Measurements from ENCODE around the gene ARHGAP18.

The ARHGAP18 gene

DNA sequence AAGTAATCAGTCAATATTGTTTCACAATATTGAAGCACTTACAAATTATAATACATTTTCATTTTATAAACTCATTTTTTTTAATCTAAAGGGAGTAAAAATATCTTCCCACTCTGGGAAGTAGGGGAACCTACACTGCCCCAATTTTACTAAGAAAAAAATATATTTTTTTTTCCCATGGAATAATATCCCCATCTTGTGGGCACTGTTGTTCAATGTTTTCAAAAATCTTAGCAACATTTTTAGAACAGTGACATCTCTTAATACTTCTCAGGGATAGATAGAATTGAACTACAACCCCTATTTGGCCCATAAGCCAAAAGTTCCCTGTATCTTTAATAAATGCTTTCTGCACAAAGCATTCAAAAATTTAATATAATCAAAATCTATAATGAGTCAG lies 42.9 kb downstream of the ARHGAP18 start:
- no peak for DNase-seq

GRCh38 chr6:129665555-129665954 lies 44.4 kb downstream of the ARHGAP18 start:
- no peak for DNase-seq

- no peak for DNase-seq
These were observed 46.4 kb downstream of the ARHGAP18 start for GRCh38 chr6:129663531-129663930.

GRCh38 chr6:129662980-129663431 lies 47.0 kb downstream of the ARHGAP18 start:
- peak in 1 of 5 experiments; percentile 82 for DNase-seq

DNA sequence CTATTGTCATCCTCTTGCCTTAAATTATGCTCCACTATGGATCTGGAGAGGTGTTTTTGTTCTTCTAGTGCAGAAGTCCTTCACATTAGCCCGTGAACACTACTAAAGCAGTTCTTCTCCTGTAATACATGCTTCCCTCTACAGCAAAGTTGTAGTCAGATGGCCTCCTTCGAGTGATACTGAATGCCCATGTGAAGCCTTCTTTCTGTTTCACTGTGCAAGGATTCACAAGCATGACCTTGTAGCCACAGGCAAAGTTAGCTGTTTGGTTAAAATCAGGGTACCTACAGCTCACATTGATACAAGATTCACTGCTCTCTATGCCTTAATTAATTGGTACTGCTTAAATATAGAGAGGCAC lies 47.6 kb downstream of the ARHGAP18 start:
- peak in 1 of 5 experiments; percentile 30 for DNase-seq

DNA sequence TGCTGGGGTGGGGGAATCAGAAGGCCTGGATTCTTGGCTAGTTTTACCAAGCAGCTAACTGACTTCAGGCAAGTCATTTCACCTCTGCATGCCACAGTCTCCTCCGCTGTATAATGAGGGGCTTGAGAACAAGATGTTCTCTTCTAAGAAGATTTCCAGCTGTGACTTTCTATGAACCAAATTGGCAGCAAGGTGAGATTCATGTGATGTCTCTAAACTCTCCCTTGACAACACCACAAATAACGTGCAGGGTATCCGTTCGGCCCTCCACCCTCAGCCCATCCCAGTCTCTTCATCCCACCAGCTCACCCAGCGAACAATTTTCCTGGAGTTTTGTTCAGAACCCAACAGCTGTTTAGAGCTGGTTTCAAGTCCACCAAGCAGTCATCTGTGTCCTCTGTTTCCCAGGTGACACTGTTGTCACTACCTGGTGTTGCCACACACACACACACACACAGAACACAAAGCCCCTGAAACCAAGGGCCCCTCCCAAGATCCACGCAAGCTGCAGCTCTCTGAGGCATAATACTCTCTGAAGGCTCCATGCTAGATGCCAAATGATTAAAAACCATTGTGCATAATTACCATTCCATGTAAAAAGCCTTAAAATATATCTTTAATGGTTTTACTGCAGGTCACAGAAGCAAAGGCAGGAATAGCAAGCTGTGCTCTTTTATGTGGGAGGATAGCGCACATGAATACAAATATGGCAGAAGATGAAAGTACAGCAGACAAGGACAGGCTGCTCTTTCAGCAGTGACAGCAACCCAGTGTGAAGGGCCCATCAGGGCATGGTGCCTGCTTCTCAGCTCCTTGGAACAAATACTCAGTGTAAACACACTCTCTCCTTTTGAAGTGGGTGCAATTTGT lies 48.2 kb downstream of the ARHGAP18 start:
- no peak for DNase-seq

DNA sequence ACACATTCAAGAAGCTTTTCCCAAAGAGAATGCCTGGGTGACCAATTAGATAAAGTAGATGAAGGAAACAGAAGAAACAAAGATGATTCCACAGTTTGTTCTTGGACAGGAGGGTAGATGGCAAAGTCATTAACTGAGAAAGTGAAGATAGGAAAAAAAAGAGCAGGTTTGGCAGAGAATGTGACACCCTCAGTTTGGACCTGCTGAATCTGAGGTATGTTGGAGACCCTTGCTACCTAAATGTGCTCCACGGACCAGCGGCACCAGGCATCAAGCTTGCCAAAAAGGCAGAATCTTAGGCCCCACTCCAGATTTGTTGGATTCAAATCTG lies 49.7 kb downstream of the ARHGAP18 start:
- no peak for DNase-seq

DNA sequence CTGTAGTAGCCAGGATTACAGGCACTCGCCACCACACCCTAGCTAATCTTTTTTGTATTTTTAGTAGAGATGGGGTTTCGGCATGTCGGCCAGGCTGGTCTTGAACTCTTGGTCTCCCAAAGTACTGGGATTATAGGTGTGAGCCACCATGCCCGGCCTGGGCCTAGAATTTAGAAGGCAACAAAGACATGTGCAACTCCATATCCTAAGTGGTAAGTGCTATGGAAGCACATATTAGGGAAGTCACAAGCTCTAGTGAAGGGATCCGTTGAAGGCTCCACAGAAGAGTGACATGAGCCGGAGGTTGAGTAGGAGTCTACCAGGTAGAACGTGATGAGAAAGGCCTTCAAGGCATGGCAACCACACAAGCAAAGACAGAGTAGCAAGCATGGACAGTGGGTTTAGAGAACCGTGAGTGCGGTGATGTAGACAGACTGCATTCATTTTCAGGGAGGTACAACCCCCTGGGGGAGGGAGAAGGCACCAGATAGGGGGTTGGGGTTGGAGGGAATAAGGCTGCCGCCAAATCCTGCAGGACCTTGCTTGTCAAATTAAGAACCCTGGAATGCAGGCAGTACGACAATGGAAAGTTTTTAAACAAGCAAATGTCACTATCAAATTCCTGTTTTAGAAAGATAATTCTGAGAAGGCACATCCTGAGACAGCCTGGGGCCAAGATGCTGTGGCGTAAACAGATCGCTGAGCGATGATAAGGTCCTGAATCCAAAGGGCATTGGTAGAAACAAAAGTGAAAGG lies 50.2 kb downstream of the ARHGAP18 start:
- DNase-seq = no peak

GRCh38 chr6:129659167-129659566 lies 50.8 kb downstream of the ARHGAP18 start:
- DNase-seq = no peak

DNA sequence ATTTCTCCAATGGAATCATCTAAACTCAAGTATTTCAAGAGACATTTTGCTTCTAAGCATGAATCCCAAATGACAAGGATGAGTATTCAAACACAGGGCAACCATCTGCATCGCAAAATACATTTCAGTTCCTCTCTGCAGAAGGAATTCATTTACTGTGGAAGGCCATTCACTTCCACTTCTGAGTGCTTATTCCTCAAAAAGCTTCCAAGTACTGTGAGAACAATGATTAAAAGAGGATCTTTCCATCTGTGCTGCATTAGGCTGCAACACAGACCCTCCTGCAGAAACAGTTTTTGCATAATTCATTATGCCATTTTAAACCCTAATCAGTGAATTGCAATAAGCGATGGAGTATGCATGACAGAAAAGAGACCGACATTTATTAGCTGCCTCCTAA lies 52.5 kb downstream of the ARHGAP18 start:
- no peak for DNase-seq

- DNase-seq = no peak
These were observed 54.6 kb downstream of the ARHGAP18 start for GRCh38 chr6:129655334-129655733.

DNA sequence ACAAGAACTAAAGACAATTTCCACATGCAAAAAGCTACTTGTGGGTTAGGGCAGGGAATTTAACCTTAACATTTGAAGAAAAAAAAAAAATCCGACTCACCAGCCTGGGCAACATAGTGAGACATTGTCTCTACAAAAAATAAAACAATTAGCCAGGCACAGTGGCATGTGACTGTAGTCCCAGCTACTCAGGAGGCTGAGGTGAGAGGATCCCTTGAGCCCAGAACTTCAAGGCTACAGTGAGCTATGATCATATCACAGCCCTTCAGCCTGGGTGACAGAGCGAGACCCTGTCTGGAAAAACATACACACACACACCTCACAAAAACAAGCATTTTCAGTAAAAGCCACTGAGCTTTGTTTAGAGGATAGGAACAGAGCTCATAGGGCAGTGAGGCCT lies 56.2 kb downstream of the ARHGAP18 start:
- DNase-seq = no peak

DNA sequence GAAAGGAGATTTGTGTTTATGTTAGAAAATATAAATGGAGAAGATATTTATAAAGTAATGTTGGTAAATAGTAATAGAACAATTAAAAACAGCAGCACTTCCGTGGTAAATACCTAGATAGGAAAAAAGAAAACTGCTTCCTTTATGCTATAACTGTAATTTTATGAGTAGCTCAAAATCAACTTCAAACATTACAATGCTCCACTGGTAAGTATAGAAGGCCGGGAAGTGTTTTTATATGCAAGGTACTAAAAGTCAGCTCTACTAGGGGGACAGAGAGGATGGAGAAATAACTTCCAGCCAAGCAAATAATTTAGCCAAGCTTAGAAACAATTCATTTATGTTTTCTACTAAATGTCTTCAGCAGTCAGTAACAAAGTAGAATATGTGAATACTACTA lies 56.7 kb downstream of the ARHGAP18 start:
- DNase-seq = no peak

DNA sequence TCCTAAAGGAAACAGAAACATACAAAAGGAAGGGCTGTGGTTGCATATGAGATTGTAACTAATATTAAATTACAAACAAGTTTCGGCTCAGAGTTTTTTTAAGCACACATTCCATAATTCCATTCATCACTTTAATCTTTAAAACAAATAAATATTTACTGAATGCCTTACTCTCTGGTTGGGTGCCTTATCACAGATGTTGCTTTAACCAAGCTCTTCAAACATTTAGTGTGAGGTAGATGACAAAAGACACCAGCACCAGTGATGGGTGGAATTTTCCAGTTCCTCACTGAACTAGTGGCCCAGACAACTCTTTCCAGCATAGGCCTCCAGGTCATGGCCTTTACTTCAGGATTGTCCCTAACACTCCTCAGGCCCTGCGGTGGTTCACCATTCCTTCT lies 58.7 kb downstream of the ARHGAP18 start:
- DNase-seq = no peak

GRCh38 chr6:129648819-129649491 lies 61.0 kb downstream of the ARHGAP18 start:
- DNase-seq = peak in 1 of 5 experiments; percentile 49

DNA sequence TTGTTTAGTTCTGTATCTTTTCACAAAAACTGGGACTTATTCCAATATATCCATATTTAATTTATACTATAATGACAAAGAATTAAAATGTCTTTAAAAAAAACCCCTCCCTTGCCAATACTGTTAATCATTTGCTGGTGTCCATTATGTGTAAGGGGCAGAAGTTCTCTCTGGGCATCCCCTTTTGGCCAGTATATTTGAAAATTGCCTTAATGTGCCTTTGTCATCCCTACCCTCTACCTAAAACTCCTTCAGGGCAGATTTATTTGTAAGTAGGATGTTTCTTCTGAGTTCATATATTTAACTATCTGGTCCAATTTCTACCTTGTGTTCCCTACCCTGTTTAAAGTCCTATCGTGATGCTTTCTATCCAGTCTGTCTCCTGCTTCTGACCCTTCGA lies 62.9 kb downstream of the ARHGAP18 start:
- no peak for DNase-seq

DNA sequence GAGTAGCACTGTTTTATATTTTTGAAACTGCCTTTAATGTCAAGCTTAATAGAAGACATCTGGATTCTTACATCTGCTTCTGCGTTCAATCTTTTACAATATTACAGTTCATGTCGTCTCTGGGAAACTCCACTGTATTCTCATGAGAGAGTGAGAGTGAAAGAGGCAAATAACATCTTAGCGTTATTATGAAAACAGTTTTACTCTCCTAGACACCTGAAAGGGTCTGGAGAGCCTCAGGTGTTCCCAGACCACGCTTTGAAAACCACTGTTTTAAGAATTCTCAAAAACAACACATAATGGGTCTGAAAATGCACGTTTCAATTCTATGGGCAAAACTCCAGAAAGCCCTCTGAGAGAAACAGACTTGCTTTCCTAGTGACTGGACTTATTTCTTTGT lies 63.3 kb downstream of the ARHGAP18 start:
- DNase-seq = no peak

DNA sequence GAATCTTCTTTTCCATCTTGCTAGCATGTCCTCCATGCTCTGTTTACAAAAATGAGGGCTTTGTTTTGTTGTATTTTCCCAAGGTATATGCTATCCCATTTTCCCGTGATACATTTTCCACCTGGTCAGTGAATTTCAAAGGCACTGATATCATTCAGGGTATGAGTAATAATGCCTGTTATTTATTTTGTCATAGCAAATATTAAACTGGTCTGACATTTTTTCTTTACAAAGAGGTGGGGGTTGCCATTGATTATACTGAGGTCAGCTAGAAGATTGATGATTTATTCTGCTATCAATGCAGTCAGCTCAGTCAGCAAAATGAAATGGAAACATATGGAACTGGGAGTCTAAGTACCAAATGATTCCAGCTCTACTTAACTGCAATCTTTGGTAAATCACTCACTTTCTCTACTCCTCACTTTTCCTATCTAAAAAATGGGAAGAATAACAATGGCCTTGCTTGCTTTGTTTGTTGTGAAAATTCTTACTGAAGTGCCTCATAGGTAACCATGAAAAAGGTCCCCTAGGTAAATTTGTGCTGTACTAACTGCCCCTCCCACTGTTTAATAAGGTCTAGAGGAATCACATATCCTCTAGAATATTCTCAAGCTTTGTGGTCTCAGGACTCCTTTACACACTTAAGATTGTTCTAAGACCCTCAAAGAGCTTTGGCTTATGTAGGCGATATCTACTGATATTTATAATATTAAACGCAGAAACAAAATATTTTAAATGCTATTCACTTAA lies 64.0 kb downstream of the ARHGAP18 start:
- no peak for DNase-seq

GRCh38 chr6:129645106-129645829 lies 64.7 kb downstream of the ARHGAP18 start:
- no peak for DNase-seq

DNA sequence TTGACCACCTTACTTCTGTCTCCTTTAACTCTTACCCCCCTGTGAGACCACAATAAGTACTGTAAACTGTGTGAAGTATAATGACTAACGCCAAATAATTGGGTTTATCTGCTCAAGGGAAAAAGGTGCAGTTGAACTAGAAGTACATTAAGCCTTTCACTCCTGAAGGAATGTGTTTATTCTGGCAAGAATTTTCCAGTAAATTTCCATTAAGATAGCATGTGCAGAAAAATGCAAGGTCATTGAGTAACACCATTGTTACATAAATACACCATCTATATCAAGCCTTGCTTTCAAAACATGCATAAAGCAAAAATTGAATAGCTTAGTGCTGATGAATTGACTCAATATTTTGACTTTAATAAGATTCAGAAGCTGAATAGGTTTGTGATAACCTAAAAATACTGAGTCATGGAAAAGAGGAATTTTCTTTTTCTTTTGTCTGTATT lies 65.4 kb downstream of the ARHGAP18 start:
- no peak for DNase-seq

DNA sequence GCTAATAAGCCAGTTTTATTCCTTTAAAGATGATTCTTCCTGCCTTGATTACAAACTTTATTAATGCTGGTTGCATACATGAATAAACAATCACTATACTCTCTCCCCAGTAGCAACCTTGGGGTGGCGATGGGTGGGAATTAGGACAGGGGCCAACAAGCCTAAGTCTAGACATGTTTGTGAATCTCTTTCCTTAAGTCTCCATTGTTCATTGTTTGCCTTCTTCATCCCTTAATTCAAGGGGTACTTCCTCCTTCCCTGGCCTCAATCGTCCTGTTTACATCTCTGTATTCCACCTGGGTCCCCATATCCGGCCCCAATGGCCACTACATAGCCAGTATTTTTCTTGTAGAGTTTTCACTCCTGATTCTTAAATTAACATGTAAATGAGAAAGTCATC lies 66.0 kb downstream of the ARHGAP18 start:
- no peak for DNase-seq

- no peak for DNase-seq
These were observed 66.8 kb downstream of the ARHGAP18 start for GRCh38 chr6:129643176-129643575.

Measured in T-helper 2 cell (primary cell).